ENCODE data around the gene TCN2. TPM values are rescaled to one million over a fixed set of nuclear protein-coding genes. Genes with fewer than 3 reads are reported as not detected.

TCN2 gene
- total and polyA plus RNA-seq, 2 donors (not counting 1 experiment from before 2014, with no cell fraction given): 7.1 to 10.8 TPM

DNA sequence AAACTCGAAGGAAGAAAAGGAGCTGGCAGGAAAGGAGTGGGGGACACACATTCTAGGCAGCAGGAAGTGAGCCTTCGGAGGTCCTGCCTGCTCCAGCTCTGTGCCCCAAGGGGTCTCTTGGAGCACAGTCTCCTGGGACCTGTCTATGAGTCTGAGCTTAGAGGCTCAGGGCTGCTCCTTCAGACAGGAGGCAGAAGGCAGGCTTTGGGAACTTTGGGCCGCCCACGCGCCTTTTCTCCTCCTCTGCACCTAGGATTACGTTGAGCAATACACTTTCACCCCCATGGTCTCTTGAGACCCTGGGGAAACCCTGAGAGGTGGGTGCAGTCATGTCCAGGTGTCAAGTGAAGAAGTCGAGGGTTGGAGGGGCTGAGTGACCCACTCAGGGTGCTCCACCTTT is 965 bp downstream of the TCN2 start:
- no peak overlapping the region for H3K4me2 ChIP-seq (ENCODE audit: extremely low read depth, insufficient read depth, low read length)
- no peaks in the 10 kb centered on the region for H3K27me3 ChIP-seq (ENCODE audit: control insufficient read depth, insufficient read depth, low read length)
- H3K36me3 ChIP-seq (ENCODE audit: control insufficient read depth, insufficient read depth, low read length): no peaks in the 10 kb centered on the region
- H3K27ac ChIP-seq (ENCODE audit: insufficient read depth, low read length): no peak overlapping the region
- no peak overlapping the region for H3K4me3 ChIP-seq (replicated peaks in 1 of 4; ENCODE audit: control extremely low read depth in 1 of 4, insufficient read depth in 1 of 4, low read depth in 3 of 4, low read length in 4 of 4)
- TF ChIP-seq CTCF (conservative IDR thresholded peaks at IDR 0.05 in 1 of 2, IDR thresholded peaks at IDR 0.05 in 1 of 2; ENCODE audit: low read depth in 1 of 2, low read length in 2 of 2) (no peak), EZH2 (IDR thresholded peaks at IDR 0.05; ENCODE audit: low read length, missing control alignments) (no peak)
- H2AFZ ChIP-seq (ENCODE audit: low read length): no peak overlapping the region
- no peaks in the 10 kb centered on the region for H3K79me2 ChIP-seq (ENCODE audit: control insufficient read depth, insufficient read depth, low read length)
- no peaks in the 10 kb centered on the region for H3K9me3 ChIP-seq (ENCODE audit: control insufficient read depth, insufficient read depth, low read depth, low read length)
- H3K9ac ChIP-seq (ENCODE audit: insufficient read depth, low read length): no peak overlapping the region
- peaks cover 29% of the 10 kb centered on the region for H3K4me1 ChIP-seq (ENCODE audit: control insufficient read depth, extremely low read depth, insufficient read depth, low read length)
- no peak for DNase-seq (ENCODE audit: low read depth in 2 of 2)
- H4K20me1 ChIP-seq (ENCODE audit: control insufficient read depth, extremely low read depth, insufficient read depth, low read length): no peaks in the 10 kb centered on the region

DNA sequence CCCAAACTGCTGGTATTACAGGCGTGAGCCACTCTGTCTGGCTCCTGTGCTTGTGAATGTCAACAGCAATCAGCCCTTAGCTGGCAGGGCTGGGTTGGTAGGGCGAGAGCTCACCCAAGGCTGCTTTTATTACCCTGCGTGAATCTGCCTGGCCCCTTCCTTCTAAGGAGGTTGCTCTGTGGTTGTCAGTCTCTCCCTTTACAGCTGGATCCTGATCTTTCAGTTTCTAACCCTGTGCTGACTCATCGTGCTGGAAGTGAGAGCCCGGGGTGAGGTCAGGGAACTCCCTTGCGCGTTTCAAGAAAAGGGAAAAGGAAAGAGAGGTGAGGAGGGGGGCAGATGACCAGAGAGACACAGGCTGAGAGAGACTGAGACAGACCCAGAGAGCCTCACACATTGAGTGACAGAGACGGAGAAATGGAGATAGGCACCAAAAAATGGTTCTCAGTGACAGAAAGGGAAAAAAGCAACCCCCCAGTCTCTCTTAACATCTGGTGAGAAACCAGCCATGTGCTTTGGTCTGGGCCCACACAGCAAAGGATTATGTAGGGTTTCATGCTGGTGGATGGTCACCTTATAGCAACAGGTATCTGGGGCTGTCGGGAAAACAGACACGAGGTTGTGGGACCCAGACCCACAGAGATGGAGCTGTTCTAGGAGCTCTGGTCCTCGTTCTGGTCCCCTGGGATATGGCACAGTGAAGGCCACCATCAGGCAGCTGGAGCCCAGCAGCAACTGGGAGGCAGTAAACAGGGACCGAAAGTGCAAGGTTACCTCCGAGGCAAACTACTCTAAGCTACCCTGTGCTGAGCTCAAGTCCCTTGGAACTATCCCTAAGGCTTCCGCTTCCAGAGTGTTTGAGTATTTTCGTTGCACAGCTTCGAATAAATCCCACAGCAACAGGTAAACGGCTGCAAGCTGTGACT is 2.5 kb downstream of the TCN2 start:
- Histone ChIP-seq H4K20me1 (ENCODE audit: control insufficient read depth, extremely low read depth, insufficient read depth, low read length) (no peaks in the 10 kb centered on the region), H3K9me3 (ENCODE audit: control insufficient read depth, insufficient read depth, low read depth, low read length) (no peaks in the 10 kb centered on the region), H3K4me2 (ENCODE audit: extremely low read depth, insufficient read depth, low read length) (peak overlapping the region; percentile 8), H3K79me2 (ENCODE audit: control insufficient read depth, insufficient read depth, low read length) (no peaks in the 10 kb centered on the region), H2AFZ (ENCODE audit: low read length) (no peak overlapping the region), H3K9ac (ENCODE audit: insufficient read depth, low read length) (no peak overlapping the region), H3K4me3 (replicated peaks in 1 of 4; ENCODE audit: control extremely low read depth in 1 of 4, insufficient read depth in 1 of 4, low read depth in 3 of 4, low read length in 4 of 4) (peak overlapping the region in 1 of 4 experiments; percentile 14), H3K36me3 (ENCODE audit: control insufficient read depth, insufficient read depth, low read length) (no peaks in the 10 kb centered on the region), H3K27me3 (ENCODE audit: control insufficient read depth, insufficient read depth, low read length) (no peaks in the 10 kb centered on the region), H3K27ac (ENCODE audit: insufficient read depth, low read length) (peak overlapping the region; percentile 27), H3K4me1 (ENCODE audit: control insufficient read depth, extremely low read depth, insufficient read depth, low read length) (peaks cover 29% of the 10 kb centered on the region)
- no peak for TF ChIP-seq EZH2 (IDR thresholded peaks at IDR 0.05; ENCODE audit: low read length, missing control alignments)
- no peak for TF ChIP-seq CTCF (conservative IDR thresholded peaks at IDR 0.05 in 1 of 2, IDR thresholded peaks at IDR 0.05 in 1 of 2; ENCODE audit: low read depth in 1 of 2, low read length in 2 of 2)
- peak; percentile 78 to 88 for DNase-seq (ENCODE audit: low read depth in 2 of 2)

GRCh38 chr22:30610299-30610698 is 3.3 kb downstream of the TCN2 start:
- no peaks in the 10 kb centered on the region for H3K36me3 ChIP-seq (ENCODE audit: control insufficient read depth, insufficient read depth, low read length)
- TF ChIP-seq EZH2 (IDR thresholded peaks at IDR 0.05; ENCODE audit: low read length, missing control alignments) (no peak), CTCF (conservative IDR thresholded peaks at IDR 0.05 in 1 of 2, IDR thresholded peaks at IDR 0.05 in 1 of 2; ENCODE audit: low read depth in 1 of 2, low read length in 2 of 2) (no peak)

More at GRCh38 chr22:30610299-30610698, 3.3 kb downstream of the TCN2 start:
- no peak for DNase-seq (ENCODE audit: low read depth in 2 of 2)
- Histone ChIP-seq H3K4me3 (replicated peaks in 1 of 4; ENCODE audit: control extremely low read depth in 1 of 4, insufficient read depth in 1 of 4, low read depth in 3 of 4, low read length in 4 of 4) (no peak overlapping the region), H3K4me2 (ENCODE audit: extremely low read depth, insufficient read depth, low read length) (no peak overlapping the region), H3K79me2 (ENCODE audit: control insufficient read depth, insufficient read depth, low read length) (no peaks in the 10 kb centered on the region), H3K9me3 (ENCODE audit: control insufficient read depth, insufficient read depth, low read depth, low read length) (no peaks in the 10 kb centered on the region), H3K9ac (ENCODE audit: insufficient read depth, low read length) (no peak overlapping the region), H4K20me1 (ENCODE audit: control insufficient read depth, extremely low read depth, insufficient read depth, low read length) (no peaks in the 10 kb centered on the region), H2AFZ (ENCODE audit: low read length) (no peak overlapping the region), H3K27ac (ENCODE audit: insufficient read depth, low read length) (no peak overlapping the region), H3K4me1 (ENCODE audit: control insufficient read depth, extremely low read depth, insufficient read depth, low read length) (peaks cover 29% of the 10 kb centered on the region), H3K27me3 (ENCODE audit: control insufficient read depth, insufficient read depth, low read length) (no peaks in the 10 kb centered on the region)
